Gastroesophageal sphincter (tissue), 4 donors: Measurements from ENCODE around the gene ADIG. TPM values are rescaled to one million over a fixed set of nuclear protein-coding genes. Genes with fewer than 3 reads are reported as not detected.

ENCODE experiments used
- ATAC-seq: fragments of 150-250 bp; one replicate; pipeline ENCODE4 v1.9.1; 2016; ENCODE audit warnings: mild to moderate bottlenecking, moderate library complexity
- H3K27ac ChIP-seq, 4 donors: fragments of 200-600 bp; sonication (generic) in 3 of 4; 1 replicate in 3 of 4; 2 replicates in 1 of 4; pipeline ENCODE4 v1.5.1; 2016 to 2019
- H3K27me3 ChIP-seq: fragments of 200-600 bp; sonication (generic); one replicate; pipeline ENCODE4 v1.5.1; 2019
- H3K36me3 ChIP-seq, 2 donors: fragments of 200-600 bp; sonication (generic); one replicate each; pipeline ENCODE4 v1.5.1; 2019; ENCODE audit warnings: control low read depth in 1 of 2
- H3K4me1 ChIP-seq, 3 donors: fragments of 200-600 bp; sonication (generic); 1 replicate in 2 of 3; 2 replicates in 1 of 3; pipeline ENCODE4 v1.5.1; 2016 to 2019; ENCODE audit warnings: control low read depth in 2 of 3
- H3K4me3 ChIP-seq, 2 donors: fragments of 200-600 bp; sonication (generic); one replicate each; pipeline ENCODE4 v1.5.1; 2019; ENCODE audit warnings: mild to moderate bottlenecking in 1 of 2, moderate library complexity in 1 of 2
- H3K9me3 ChIP-seq, 3 donors: fragments of 200-600 bp; sonication (generic); one replicate each; pipeline ENCODE4 v1.5.1; 2017 to 2019; ENCODE audit warnings: control low read depth in 2 of 3
- EP300 ChIP-seq: sonication (generic); formaldehyde crosslinking; IDR thresholded peaks from one replicate; pipeline ENCODE4 v1.6.1; 2017; ENCODE audit warnings: antibody characterized with exemption, mild to moderate bottlenecking
- POLR2A ChIP-seq, 2 donors: fragments of 450-650 bp; IDR thresholded peaks; one replicate each; pipeline ENCODE4 v1.6.1; 2017; ENCODE audit warnings: antibody characterized with exemption in 2 of 2, mild to moderate bottlenecking in 2 of 2, moderate library complexity in 1 of 2
- POLR2AphosphoS5 ChIP-seq: sonication (generic); formaldehyde crosslinking; IDR thresholded peaks from one replicate; pipeline ENCODE4 v1.6.1; 2017; ENCODE audit warnings: antibody characterized with exemption
- WGBS, 2 donors: methylation state at CpG; one replicate each; pipeline ENCODE4 v1.1.5; 2018; ENCODE audit warnings: low coverage in 1 of 2; 5-methylcytosine and 5-hydroxymethylcytosine counted together
- total RNA-seq, 4 donors: library from RNA; depleted of rRNA; stranded (reverse); fragments of >200 nt; gene quantifications; one replicate each; pipeline ENCODE4 v1.1.0, GENCODE V29; 2016
- TF ChIP-seq, protein P1 (sequence below), 4 experiments: fragments of 200-600 bp in 2 of 4; fragments of 450-650 bp in 2 of 4; sonication (generic) in 1 of 4; IDR thresholded peaks; one replicate each; pipeline ENCODE4 v1.5.1; 2017 to 2019; ENCODE audit warnings: antibody characterized with exemption in 4 of 4, mild to moderate bottlenecking in 2 of 4, moderate library complexity in 2 of 4

Gene ADIG
- total RNA-seq, 4 donors from 2014 or later = not detected

GRCh38 chr20:38543014-38543906, 37.7 kb upstream of the ADIG start:
- ATAC-seq = peak; percentile 61
- Histone ChIP-seq H3K4me1 (peaks cover 0 to 3% (median 0%) of the 10 kb centered on the region in 3 donors), H3K4me3 (no peak overlapping the region), H3K36me3 (peaks cover 6 to 100% of the 10 kb centered on the region in 2 donors), H3K9me3 (no peaks in the 10 kb centered on the region), H3K27ac (no peak overlapping the region), H3K27me3 (no peaks in the 10 kb centered on the region)
- TF ChIP-seq EP300 (no peak), POLR2AphosphoS5 (no peak), POLR2A (IDR thresholded peaks at IDR 0.05) (no peak)
- TF ChIP-seq, protein P1, sequence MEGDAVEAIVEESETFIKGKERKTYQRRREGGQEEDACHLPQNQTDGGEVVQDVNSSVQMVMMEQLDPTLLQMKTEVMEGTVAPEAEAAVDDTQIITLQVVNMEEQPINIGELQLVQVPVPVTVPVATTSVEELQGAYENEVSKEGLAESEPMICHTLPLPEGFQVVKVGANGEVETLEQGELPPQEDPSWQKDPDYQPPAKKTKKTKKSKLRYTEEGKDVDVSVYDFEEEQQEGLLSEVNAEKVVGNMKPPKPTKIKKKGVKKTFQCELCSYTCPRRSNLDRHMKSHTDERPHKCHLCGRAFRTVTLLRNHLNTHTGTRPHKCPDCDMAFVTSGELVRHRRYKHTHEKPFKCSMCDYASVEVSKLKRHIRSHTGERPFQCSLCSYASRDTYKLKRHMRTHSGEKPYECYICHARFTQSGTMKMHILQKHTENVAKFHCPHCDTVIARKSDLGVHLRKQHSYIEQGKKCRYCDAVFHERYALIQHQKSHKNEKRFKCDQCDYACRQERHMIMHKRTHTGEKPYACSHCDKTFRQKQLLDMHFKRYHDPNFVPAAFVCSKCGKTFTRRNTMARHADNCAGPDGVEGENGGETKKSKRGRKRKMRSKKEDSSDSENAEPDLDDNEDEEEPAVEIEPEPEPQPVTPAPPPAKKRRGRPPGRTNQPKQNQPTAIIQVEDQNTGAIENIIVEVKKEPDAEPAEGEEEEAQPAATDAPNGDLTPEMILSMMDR (IDR thresholded peaks at IDR 0.05) = no peak
- 60 to 64% methylated on average over 6 to 7 of the region's 7 CpGs for WGBS, 2 donors

- H3K36me3 ChIP-seq = peaks cover 6 to 100% of the 10 kb centered on the region in 2 donors
- no peaks in the 10 kb centered on the region for H3K9me3 ChIP-seq
- no peak for ATAC-seq
- no peak overlapping the region for H3K4me3 ChIP-seq
- 97 to 100% methylated on average over 2 of the region's 2 CpGs for WGBS, 2 donors
- no peaks in the 10 kb centered on the region for H3K27me3 ChIP-seq
- TF ChIP-seq POLR2AphosphoS5 = no peak
- TF ChIP-seq, protein P1 (IDR thresholded peaks at IDR 0.05) = no peak
- TF ChIP-seq POLR2A (IDR thresholded peaks at IDR 0.05) = no peak
- no peak for TF ChIP-seq EP300
- H3K4me1 ChIP-seq = peaks cover 0 to 3% (median 0%) of the 10 kb centered on the region in 3 donors
- no peak overlapping the region for H3K27ac ChIP-seq
Observed at GRCh38 chr20:38545771-38546170, 35.2 kb upstream of the ADIG start.

DNA sequence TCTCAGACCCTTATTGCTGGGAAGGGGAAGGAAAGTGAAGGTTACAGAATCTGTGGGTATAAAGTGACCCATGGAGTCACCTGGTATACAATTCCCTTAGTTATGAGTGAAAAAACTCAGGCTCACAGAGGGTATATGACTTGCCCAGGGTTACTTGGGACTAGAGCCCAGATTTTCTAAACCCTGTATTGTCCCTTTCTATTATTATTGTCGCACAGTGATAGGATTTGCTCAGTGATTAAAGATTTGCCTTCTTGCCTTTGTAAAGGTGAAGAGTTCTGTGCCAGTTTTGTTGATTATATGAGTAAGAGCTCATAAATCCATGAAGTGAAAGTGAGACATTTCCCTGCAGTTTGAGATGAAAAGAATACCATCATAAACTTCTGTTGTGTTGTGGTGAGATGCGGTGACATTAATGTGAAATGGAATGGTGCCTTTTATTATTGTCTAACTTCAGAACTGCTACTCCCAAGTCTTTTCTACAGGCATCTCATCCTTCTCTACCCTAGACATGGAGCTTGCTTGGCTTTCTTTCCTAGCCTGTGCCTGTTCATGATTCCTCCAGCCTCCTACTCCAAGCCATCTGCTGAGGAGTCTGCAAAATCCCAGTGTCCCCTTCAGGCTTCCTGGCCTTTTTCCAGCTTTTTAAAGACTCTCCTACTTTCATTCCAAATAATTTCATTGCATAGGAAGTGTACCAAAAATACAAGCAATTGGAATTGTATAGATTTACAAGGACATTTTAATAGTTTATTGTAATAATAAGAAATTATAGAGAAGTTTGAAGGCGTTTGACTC, 33.5 kb upstream of the ADIG start:
- TF ChIP-seq POLR2A (IDR thresholded peaks at IDR 0.05) (no peak), EP300 (no peak), POLR2AphosphoS5 (no peak)
- TF ChIP-seq, protein P1 (IDR thresholded peaks at IDR 0.05) = no peak
- Histone ChIP-seq H3K27ac (no peak overlapping the region), H3K4me1 (peaks cover 0 to 3% (median 0%) of the 10 kb centered on the region in 3 donors), H3K27me3 (no peaks in the 10 kb centered on the region), H3K9me3 (no peaks in the 10 kb centered on the region), H3K36me3 (peaks cover 4 to 100% of the 10 kb centered on the region in 2 donors), H3K4me3 (no peak overlapping the region)
- 79 to 93% methylated on average over 3 of the region's 3 CpGs for WGBS, 2 donors
- no peak for ATAC-seq

DNA sequence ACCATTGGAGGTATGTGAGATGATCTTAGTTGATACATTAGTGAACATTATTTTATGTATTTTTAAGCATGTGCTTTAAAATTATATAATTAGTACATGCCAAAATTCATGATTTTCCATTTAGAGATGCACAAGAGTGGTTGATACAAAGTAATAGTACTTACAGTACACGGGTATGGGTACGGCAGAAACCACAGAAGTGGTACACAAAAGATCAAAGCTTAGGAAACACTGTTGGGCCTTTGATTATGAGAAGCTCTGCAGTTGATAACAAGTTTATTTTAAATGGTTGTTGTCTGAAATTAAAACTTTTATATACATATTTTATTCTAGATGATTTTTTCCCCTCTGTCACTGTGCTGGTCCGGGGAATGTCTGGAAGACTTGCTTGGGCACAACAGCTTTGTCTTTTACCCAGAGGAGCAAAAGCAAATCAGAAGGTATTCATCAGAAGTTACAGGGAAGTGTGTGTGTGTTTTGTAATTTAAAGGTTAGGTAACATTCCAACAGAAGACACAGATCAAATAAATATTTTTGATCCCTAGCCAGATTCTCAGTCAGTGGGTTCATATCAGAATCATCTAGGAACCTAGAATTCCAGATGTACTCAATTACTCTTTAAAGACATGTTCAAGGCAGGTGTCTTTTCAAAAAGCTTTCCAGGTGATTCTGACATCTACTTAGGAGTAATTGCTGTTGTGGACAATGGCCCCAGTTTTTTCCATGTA, 32.5 kb upstream of the ADIG start:
- Histone ChIP-seq H3K27ac (no peak overlapping the region), H3K4me3 (no peak overlapping the region), H3K36me3 (peaks cover 4 to 100% of the 10 kb centered on the region in 2 donors), H3K9me3 (no peaks in the 10 kb centered on the region), H3K4me1 (peaks cover 0 to 1% (median 0%) of the 10 kb centered on the region in 3 donors), H3K27me3 (no peaks in the 10 kb centered on the region)
- TF ChIP-seq POLR2A (IDR thresholded peaks at IDR 0.05) (no peak), EP300 (no peak), POLR2AphosphoS5 (no peak)
- TF ChIP-seq, protein P1 (IDR thresholded peaks at IDR 0.05) = no peak
- 95 to 96% methylated on average over 3 of the region's 3 CpGs for WGBS, 2 donors
- no peak for ATAC-seq
